Right lobe of liver (tissue), 4 donors: ENCODE measurements around the gene FGGY.

Experiments used
- POLR2A ChIP-seq: fragments of 450-650 bp; IDR thresholded peaks from one replicate; pipeline ENCODE4 v1.6.1; 2017; ENCODE audit warnings: antibody characterized with exemption, mild to moderate bottlenecking
- TF ChIP-seq, protein P1 (sequence below), 4 donors: fragments of 200-600 bp in 3 of 4; fragments of 450-650 bp in 1 of 4; IDR thresholded peaks; one replicate each; pipeline versions ENCODE4 v1.5.1 to v1.8.0; 2016 to 2022; ENCODE audit warnings: antibody characterized with exemption in 4 of 4, mild to moderate bottlenecking in 2 of 4
- donor health status: DM: no; HTN: no; CAD: no.
- donor health status: DM: no; HTN: no; CAD: no.
- donor health status: DM: no; HTN: yes; CAD: no.

DNA sequence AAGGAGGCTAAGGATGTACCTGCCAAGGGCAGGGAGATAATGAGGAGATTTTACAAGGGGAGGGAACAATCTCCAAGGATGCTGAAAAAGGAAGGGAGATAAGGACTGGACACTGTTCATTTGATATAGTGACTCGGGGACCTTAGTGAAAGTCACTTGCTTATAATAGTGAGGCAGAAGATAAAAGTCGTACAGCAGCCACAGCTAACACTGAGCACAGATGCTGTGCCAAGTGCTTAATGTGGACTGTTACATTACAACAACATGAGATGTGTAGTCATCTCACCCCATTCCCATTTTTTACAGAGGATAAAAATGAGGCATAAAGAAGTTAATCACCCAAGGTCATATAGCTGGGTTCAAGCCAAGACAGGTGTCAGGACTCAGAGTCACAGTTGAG is 181.9 kb downstream of the FGGY start:
- TF ChIP-seq, protein P1, sequence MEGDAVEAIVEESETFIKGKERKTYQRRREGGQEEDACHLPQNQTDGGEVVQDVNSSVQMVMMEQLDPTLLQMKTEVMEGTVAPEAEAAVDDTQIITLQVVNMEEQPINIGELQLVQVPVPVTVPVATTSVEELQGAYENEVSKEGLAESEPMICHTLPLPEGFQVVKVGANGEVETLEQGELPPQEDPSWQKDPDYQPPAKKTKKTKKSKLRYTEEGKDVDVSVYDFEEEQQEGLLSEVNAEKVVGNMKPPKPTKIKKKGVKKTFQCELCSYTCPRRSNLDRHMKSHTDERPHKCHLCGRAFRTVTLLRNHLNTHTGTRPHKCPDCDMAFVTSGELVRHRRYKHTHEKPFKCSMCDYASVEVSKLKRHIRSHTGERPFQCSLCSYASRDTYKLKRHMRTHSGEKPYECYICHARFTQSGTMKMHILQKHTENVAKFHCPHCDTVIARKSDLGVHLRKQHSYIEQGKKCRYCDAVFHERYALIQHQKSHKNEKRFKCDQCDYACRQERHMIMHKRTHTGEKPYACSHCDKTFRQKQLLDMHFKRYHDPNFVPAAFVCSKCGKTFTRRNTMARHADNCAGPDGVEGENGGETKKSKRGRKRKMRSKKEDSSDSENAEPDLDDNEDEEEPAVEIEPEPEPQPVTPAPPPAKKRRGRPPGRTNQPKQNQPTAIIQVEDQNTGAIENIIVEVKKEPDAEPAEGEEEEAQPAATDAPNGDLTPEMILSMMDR (IDR thresholded peaks at IDR 0.05) = no peak
- TF ChIP-seq POLR2A = no peak
